SK-N-SH treated with all-trans-retinoic acid at 6 μM for 48 hours (cell line): ENCODE measurements around the gene CRYBG1.

Experiments used
- BACH2 ChIP-seq: fragments of 250-450 bp; sonication (Bioruptor Pico); IDR thresholded peaks from 2 replicates; pipeline ENCODE4 v1.9.0; 2021; ENCODE audit warnings: mild to moderate bottlenecking, borderline replicate concordance
- CREB5 ChIP-seq: fragments of 250-450 bp; sonication (Bioruptor Pico); IDR thresholded peaks from 2 replicates; pipeline ENCODE4 v1.5.1; 2020; ENCODE audit warnings: low read depth, mild to moderate bottlenecking, moderate library complexity
- PPARA ChIP-seq: fragments of 250-450 bp; sonication (Bioruptor Pico); IDR thresholded peaks from 2 replicates; pipeline ENCODE4 v1.5.0; 2020; ENCODE audit warnings: mild to moderate bottlenecking, borderline replicate concordance
- RARB ChIP-seq: fragments of 250-450 bp; sonication (Bioruptor Pico); IDR thresholded peaks from 2 replicates; pipeline ENCODE4 v1.8.0; 2021; ENCODE audit warnings: mild to moderate bottlenecking, moderate library complexity
- ZC3H10 ChIP-seq: fragments of 250-450 bp; sonication (Bioruptor Pico); IDR thresholded peaks from 2 replicates; pipeline ENCODE4 v1.5.1; 2021; ENCODE audit warnings: mild to moderate bottlenecking, moderate library complexity
- ZFP3 ChIP-seq: fragments of 250-450 bp; sonication (Bioruptor Pico); IDR thresholded peaks from 2 replicates; pipeline ENCODE4 v1.5.0; 2020; ENCODE audit warnings: mild to moderate bottlenecking, moderate library complexity
- ZFP30 ChIP-seq: fragments of 450-650 bp; formaldehyde crosslinking; IDR thresholded peaks from 2 replicates; pipeline ENCODE4 v1.5.0; 2022; ENCODE audit warnings: mild to moderate bottlenecking, moderate library complexity
- ZNF8 ChIP-seq: fragments of 450-650 bp; formaldehyde crosslinking; IDR thresholded peaks from 2 replicates; pipeline ENCODE4 v1.5.0; 2020; ENCODE audit warnings: mild to moderate bottlenecking, moderate library complexity
- TF ChIP-seq, protein P1 (sequence below): fragments of 250-450 bp; sonication (Bioruptor Pico); IDR thresholded peaks from 2 replicates; pipeline ENCODE4 v1.8.0; 2020; ENCODE audit warnings: mild to moderate bottlenecking, moderate library complexity, borderline replicate concordance

DNA sequence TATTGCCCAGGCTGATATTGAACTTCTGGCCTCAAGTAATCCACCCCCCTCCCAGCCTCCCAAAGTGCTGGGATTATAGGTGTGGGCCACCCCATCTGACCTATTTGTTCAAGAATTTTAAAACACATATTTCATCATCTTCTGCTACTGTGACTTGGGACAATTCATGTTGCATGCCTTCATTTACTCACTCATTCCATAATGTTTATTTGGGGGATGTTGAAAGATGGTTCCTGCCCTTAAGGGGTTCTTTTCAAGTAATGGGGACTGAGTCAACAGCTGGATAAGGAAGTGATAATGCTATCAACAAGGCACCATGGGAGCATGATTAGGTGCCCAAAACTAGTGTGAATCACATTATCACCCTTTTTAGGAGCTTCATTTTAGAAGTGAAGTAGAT, 62.0 kb downstream of the CRYBG1 start:
- TF ChIP-seq ZFP3 (no peak), RARB (CRISPR knock-in tag) (no peak), CREB5 (CRISPR knock-in tag) (no peak), BACH2 (CRISPR knock-in tag) (no peak), ZC3H10 (CRISPR knock-in tag) (no peak), ZFP30 (CRISPR knock-in tag) (no peak), ZNF8 (CRISPR knock-in tag) (no peak), PPARA (no peak)
- TF ChIP-seq, protein P1, sequence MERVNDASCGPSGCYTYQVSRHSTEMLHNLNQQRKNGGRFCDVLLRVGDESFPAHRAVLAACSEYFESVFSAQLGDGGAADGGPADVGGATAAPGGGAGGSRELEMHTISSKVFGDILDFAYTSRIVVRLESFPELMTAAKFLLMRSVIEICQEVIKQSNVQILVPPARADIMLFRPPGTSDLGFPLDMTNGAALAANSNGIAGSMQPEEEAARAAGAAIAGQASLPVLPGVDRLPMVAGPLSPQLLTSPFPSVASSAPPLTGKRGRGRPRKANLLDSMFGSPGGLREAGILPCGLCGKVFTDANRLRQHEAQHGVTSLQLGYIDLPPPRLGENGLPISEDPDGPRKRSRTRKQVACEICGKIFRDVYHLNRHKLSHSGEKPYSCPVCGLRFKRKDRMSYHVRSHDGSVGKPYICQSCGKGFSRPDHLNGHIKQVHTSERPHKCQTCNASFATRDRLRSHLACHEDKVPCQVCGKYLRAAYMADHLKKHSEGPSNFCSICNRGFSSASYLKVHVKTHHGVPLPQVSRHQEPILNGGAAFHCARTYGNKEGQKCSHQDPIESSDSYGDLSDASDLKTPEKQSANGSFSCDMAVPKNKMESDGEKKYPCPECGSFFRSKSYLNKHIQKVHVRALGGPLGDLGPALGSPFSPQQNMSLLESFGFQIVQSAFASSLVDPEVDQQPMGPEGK (CRISPR knock-in tag): no peak
